ENCODE measurements around the gene NPHP4.
"Not testable (repeated sequence)": the region's sequence is repeated elsewhere in the genome, so short reads cannot be mapped to it uniquely, and the experiment has no call there.

NPHP4 gene

DNA sequence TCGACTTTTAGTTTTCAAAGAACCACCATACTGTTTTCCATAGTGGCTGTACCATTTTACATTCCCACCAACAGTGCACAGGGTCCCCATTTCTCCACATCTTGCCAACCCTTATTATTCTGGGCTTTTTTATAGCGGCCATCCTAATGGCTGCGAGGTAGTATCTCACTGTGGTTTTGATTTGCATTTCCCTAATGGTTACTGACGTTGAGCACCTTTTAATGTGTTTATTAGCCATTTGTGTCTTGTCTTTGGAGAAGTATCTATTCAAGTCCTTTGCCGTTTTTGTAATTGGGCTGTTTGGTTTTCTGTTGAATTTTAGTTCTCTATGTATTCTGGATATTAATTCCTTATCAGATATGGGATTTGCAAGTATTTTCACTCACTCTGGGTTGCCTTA, 31.1 kb upstream of the NPHP4 start:
- no peak for DNase-seq (ENCODE audit: low read depth)

DNA sequence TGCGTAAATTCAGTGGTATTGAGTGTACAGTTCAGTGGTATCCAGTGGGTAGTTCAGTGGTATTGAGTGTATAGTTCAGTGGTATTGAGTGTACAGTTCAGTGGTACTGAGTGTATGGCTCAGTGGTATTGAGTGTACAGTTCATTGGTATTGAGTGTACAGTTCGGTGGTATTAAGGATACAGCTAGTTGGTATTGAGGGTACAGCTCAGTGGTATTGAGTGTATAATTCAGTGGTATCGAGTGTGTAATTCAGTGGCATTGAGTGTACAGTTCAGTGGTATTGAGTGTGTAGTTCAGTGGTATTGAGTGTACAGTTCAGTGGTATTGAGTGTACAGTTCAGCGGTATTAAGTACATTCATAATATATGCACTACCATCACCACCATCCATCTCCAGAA, 30.0 kb upstream of the NPHP4 start:
- DNase-seq (ENCODE audit: low read depth), result no peak

DNA sequence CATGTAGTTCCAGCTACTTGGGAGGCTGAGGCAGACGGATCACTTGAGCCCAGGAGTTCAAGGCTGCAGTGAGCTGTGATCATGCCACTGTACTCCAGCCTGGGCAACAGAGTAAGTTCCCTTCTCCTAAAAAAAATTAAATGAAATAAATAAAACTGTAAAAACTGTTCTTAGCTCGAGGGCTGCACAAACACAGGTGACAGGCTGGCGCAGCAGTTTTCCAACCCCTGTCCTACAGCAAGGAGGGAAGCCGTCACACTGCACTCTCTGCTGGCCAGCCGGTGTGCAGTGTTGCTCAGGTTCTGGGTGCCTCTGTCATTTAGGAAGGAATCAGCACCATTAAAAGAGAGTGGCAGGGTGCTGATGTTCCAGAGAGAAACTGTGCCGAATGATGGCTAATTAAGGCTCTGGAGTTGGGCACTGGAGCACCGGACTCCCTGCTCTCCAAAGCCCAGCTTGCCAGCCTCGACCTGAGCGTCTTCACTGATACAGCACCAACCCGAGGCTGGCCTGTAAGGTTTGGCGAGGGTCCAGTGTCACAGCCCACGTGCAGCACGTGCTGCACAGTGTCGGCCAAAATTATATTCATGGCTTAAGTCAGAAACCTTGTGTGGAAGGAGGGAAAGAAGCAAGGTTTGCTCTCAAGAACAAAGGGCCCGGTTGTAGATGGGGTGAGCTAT, 27.1 kb upstream of the NPHP4 start:
- DNase-seq (ENCODE audit: low read depth), result no peak

DNA sequence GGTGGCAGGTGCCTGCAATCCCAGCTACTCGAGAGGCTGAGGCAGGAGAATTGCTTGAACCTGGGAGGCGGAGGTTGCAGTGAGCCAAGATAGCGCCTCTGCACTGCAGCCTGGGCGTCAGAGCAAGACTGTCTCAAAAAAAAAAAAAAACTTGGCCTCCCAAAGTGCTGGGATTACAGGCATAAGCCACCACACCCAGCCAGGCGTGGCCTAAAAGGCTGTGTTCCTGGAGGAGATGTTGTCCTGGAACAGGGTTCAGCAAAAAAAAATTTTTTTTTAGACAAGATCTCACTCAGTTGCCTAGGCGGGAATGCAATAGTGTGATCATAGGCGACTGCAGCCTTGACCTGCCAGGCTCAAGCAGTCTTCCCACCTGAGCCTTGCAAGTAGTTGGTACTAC, 25.4 kb upstream of the NPHP4 start:
- not testable (repeated sequence) for DNase-seq (ENCODE audit: low read depth)

DNA sequence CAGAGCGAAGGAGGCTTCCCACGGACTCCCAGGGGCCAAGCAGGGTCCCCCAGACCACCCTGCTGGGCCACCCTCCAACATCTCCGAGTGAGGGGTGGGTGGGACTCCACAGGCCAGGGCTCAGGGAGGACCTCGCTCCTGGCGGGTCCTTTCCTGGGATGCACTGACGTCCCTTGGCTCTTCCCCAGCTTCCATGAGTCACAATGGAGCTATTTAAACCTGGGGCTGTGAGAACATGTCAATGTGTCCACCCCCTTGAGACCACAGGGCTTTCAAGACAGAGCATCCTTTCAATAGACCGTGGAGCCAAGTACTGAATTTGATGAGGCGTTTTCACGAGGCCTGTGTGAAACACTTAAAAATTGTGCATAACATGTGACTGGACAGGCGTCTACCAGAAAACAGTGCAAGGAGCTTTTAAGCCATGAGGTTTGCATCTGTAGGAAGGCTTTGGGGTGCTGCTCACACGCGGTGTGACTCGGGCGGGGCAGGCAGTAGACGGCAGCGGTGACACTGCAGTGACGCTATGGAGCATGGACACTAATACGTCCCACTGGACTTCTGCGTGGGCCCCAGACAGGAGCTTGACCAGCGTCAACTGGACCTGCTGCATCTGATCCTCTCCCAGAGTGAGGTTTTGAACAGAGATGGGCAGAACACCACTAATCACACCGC, 24.1 kb upstream of the NPHP4 start:
- no peak for DNase-seq (ENCODE audit: low read depth)

DNA sequence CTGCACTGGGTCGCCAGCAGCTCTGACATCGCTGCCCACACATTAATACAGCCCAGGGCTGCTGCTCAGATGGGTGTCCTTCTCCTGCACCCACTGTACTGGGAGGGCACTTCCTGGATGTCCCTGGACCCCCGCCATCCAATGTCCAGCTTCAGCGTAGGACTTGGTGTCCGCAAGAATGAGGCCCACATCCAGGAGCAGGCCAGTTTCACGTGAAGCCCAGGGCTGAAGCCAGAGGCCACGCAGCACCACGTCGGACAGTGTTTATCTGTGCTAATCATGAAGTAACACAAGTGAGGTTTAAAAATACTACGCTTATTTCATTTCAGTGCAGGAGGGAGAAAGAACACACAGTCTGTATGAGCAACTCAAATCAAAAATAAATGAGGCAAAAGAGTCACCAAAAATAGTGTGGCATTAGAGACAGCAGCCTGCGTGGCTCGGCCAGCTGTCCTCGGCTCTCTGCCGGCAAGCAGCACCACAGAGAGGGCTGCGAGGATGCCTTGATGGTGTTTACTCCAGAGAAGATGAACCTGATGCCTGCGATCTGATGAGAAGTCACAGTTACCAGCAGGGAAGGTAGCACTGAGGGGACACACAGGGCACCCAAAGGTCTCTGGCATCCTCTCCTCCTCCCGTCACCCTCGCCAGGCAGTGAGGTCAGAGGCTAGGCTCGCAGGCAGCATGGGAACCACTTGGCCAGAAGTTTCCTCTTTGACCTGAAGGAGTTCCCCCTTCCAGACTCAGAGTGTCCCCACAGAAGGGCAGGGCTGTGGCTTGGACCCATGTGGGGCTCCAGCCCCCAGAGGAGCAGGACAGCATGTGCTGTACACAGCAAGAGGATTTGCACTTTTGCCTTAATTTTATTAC, 22.1 kb upstream of the NPHP4 start:
- no peak for DNase-seq (ENCODE audit: low read depth)

DNA sequence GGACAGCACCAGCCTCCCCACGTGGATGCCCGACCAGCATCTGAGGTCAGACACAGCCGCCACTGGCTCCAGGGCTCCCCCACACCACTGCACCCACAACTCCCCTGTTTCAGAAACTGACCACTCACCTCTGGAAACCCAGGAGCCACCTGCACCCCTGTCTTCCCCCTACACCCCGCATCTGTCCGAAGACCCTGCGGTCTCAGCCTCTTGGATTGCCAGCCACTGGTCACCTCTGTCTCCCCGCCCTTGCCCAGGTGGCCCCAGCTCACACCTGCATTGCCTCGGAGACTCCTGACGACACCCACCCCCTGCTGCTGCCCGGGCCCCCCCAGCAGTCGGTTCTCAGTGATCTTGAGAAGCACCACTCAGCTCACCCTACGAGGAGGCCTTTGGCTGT, 21.3 kb upstream of the NPHP4 start:
- no peak for DNase-seq (ENCODE audit: low read depth)

DNA sequence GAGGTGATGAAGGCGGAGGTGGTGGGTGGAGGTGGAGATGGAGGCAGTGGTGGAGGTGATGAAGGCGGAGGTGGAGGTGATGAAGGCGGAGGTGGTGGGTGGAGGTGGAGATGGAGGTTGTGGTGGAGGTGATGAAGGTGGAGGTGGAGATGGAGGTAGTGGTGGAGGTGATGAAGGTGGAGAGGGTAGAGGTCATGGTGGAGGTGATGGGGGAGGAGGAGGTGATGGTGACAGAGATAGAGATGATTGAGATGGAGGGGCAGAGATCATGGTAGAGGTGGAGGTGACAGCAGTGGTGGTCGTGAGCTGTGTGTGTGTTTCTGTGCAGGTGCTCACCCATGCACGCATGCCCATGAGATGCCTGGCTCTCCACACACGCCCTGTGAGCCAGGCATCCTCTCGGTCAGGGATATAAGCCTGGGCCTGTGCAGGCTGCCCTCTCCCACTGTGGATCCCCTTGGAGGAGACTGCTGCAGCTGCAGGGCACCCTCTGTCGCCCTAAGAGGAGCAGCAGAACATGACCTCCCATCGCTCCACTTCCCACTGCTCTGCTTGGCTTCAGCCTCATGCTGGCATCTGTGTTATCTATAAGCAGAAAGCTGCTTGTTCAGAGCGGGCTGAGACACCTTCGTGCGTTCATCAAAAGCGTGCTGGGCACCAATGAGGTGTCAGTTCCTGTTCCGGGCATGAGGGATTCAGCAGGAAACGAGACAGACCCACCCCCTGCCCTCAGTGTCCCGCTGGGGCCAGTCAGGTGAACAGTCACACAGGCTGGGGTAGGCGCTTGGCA, 20.5 kb upstream of the NPHP4 start:
- no peak for DNase-seq (ENCODE audit: low read depth)

DNA sequence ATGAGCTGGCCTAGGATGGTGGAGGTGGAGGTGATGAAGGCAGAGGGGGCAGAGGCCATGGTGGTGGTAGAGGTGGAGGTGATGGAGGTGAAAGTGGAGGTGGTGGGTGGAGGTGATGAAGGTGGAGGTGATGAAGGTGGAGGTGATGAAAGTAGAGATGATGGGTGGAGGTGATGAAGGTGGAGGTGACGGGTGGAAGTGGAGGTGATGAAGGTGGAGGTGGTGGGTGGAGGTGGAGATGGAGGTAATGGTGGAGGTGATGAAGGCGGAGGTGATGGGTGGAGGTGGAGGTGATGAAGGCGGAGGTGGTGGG, 19.7 kb upstream of the NPHP4 start:
- no peak for DNase-seq (ENCODE audit: low read depth)

DNA sequence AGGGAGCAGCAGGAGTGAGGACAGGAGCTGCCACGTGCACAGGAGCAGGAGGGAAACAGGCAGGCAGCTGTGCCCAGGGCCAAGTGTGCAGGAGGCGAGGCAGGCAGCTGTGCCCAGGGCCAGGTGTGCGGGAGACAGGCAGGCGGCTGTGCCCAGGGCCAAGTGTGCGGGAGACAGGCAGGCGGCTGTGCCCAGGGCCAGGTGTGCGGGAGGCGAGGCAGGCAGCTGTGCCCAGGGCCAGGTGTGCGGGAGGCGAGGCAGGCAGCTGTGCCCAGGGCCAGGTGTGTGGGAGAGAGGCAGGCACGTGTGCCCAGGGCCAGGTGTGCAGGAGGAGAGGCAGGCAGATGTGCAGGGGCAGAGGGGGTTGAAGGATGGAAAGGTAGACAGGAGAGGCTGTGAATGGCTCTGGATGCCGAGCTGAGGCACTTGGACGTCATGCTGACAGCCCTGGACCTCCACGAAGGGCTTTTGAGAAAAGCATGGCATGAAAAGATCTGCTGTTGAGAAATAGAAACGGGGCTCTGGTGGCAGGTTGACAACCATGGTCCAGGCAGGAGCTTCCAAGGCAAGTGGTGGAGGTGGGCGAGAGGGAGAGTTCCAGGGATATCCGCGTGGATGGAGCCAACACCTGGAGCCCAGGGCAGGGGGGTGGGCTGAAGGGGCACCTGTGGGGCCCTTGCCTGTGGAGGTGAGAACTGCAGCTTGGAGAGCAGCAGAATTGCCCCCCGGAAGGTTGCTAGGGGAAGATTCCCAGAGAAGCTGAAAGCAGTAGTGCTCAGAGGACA, 19.1 kb upstream of the NPHP4 start:
- DNase-seq (ENCODE audit: low read depth), result no peak

DNA sequence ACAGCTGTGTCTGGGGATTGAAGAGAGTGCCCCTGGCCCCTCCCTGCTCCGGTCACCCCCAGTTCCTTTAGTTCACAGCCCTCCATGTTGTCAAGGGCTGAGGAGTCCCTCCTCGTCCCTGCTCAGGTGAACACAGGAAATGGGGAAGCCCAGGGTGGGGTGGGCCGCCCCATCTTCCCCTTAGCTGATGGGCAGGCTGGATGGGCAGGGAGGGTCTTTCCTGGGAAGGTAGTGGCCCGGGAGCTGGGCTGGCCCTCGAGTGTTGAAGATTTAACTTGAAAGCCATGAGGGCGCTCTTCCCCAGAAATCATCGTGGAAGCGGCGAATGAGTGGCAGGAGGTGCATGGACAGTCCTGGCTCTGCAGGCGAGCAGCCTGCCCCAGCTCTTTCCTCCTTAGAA, 18.3 kb upstream of the NPHP4 start:
- no peak for DNase-seq (ENCODE audit: low read depth)

DNA sequence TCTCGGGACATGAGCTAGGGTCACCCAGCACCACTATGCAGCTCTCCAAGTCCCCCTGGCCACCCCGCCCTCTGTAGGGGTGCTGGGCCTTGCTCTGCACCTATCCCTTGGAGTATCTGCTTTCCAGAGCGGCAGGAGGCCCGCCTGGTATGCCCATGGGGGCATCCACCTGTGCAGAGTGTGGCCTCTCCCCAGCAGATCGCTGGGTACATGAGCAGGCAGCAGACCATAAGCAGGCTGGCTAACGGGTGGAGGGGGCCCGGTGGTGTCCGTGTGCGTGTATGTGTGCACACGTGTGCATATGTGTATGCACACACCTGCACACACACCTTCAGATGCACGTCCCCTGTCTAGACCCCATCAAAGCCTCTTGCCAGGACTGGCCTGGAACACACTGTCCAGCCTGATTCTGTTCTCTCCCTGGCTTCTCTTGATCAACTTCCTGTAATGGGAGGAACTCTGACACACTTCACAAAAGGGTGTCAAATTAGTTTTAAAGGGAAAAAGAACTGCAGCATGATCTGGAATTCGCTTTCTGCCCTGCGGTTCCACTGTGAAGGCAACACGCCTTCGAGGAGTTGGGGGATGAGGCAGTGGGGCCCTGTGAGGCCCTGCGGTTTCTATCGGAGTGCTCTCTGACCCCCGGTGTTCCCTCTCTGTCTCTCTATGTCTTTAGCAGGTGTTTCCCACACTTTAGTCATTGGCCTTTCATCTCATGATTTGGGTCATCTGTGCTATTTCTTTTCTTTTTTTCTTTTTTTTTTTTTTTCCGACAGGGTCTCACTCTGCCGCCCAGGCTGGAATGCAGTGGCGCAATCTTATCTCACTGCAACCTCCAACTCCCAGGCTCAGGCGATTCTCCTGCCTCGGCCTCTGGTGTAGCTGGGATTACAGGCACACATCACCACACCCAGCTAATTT, 17.2 kb upstream of the NPHP4 start:
- no peak for DNase-seq (ENCODE audit: low read depth)

DNA sequence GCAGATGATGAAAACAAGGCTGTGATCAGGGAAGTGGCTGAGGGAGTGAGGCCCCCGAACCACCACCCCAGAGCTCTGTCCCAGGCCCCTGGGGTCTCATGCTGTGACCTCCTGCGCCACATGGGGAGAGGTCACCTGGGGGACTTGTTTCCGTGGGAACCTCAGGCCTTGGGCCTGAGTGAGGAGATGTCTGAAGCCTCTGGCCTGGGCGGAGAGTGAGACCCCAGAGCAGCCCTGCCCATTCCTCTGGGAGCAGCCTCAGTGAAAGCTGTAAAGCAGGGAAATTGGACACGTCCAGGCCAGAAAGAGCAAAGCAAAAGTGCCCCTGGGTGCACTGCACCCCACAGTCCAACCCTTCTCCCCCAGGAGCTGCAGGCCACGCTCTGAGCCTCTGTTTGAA, 16.5 kb upstream of the NPHP4 start:
- DNase-seq (ENCODE audit: low read depth), result no peak

DNA sequence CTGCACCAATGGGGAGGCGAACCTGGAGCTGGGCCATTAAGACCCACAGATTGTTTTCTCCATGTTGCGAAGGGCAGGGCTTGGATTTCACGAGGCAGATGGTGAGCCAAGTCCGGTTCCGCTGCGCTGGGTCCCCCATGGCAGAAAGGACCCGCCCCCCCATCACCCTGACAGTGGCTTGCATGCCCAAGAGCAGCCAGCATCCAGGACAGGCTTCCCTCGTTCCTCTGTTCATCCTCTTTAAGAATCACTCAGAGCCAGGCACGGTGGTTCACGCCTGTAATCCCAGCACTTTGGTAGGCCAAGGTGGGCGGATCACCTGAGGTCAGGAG, 15.8 kb upstream of the NPHP4 start:
- DNase-seq (ENCODE audit: low read depth), result no peak

DNA sequence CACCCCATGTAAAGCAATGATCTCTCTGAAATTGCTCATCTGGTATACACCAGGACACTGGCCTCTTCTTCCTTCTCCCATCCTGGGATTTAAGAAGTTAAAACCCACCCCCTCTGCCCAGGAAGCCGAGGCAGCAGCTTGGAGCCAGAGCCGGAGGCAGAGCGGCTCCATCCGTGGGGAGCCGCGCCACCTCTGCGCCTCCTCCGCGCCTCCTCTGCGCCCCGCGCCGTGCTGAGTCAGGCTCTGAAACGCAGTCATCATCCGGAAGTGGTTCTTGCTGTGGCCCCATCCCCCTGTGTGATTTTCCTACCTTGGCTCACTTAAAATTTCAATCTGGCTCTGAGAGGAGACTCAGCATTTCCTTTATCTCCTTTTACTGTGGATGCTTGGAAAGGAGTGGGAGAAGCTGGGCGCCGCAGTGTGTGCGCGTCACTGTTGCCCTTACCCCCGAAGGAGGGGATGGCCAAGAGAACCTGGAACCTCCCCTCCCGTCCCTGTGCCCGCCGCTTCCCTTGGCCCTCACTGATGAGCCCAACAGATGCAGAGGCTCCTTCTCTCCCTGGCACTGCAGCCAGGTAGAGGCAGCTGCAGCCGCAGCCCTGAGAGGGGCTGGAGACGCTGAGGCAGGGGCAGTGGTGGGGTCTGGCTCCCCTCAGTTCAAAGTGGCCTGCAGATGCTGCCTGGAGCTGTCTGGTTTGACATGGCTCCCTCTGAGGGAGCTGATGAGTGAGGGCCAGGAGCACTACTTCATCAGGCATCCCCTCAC, 15.3 kb upstream of the NPHP4 start:
- no peak for DNase-seq (ENCODE audit: low read depth)

DNA sequence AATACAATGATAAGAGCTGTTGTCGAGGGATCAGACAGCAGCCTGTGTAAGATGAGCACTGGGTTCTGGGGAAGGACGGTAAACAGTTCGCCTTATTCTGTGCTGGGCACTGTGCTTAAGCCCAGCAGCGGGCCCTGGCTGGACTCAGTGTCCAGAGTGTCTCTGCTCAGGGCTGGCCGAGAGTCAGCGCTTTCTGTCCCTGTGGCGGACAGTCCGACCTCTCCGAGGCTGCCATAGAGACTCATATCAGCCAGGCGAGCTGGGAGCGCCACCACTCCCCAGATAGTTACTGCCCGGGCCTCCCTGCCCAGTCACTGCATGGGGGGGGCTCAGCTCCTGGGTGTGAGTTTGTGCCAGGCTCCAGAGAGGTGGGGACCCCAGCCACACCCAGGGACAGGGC, 14.7 kb upstream of the NPHP4 start:
- no peak for DNase-seq (ENCODE audit: low read depth)

DNA sequence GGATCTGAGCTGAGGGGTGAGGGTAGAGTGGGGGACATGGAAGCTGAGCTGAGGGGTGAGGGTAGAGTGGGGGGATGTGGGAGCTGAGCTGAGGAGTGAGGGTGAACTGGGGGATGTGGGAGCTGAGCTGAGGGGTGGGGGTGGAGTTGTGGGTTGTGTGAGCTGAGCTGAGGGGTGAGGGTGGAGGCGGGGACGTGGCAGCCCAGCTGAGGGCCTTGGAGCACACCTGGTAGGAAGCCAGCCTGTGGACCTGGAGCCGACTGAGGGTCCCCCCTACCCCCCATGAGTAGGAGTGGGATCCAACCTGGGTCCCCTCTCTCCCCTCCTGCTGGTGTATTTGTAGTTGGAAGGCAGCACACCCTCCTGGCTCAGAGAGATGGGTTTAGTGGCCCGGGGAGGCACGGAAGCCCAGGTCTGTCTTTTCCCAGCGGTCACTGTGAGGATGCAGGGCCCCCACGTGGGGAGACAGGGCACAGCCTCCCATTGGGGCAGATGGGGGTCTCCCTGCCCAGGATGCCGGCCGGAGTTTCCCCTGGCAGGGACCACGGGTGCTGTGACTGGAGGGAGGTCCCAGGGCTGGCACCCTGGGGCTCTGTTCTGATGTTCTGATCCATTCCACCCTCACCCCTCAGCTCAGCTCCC, 13.2 kb upstream of the NPHP4 start:
- no peak for DNase-seq (ENCODE audit: low read depth)

DNA sequence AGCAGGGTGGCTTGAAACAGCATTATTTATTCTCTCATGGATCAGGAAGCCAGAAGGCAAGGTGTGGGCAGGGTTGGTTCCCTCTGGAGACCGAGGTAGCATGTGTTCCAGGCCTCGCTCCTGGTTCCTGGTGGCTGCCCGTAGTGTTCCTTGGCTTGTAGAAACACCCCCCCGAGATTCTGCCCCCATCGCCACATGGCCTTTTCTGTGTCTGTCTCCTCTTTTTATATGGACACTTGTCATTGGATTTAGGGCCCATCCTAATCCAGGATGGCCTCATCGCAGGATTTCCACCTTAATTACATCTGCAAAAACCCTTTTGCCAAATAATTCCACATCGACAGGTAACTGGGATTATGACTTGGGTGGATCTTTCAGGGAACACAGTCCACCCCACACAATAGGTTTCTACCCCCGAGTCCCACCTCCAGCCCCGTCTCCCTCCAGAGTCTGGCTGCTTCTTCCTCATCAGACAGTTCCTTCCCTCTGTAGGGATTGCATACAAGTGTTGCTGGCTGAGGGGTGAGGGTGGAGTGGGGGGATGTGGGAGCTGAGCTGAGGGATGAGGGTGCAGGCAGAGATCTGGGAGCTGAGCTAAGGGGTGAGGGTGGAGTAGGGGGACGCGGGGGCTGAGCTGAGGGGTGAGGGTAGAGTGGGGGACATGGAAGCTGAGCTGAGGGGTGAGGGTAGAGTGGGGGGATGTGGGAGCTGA, 12.3 kb upstream of the NPHP4 start:
- DNase-seq (ENCODE audit: low read depth), result no peak

Measured in GM04503 (cell line).